Measurements from ENCODE around the gene ANKS3.
"Not testable (repeated sequence)": the region's sequence is repeated elsewhere in the genome, so short reads cannot be mapped to it uniquely, and the experiment has no call there.

Gene ANKS3

DNA sequence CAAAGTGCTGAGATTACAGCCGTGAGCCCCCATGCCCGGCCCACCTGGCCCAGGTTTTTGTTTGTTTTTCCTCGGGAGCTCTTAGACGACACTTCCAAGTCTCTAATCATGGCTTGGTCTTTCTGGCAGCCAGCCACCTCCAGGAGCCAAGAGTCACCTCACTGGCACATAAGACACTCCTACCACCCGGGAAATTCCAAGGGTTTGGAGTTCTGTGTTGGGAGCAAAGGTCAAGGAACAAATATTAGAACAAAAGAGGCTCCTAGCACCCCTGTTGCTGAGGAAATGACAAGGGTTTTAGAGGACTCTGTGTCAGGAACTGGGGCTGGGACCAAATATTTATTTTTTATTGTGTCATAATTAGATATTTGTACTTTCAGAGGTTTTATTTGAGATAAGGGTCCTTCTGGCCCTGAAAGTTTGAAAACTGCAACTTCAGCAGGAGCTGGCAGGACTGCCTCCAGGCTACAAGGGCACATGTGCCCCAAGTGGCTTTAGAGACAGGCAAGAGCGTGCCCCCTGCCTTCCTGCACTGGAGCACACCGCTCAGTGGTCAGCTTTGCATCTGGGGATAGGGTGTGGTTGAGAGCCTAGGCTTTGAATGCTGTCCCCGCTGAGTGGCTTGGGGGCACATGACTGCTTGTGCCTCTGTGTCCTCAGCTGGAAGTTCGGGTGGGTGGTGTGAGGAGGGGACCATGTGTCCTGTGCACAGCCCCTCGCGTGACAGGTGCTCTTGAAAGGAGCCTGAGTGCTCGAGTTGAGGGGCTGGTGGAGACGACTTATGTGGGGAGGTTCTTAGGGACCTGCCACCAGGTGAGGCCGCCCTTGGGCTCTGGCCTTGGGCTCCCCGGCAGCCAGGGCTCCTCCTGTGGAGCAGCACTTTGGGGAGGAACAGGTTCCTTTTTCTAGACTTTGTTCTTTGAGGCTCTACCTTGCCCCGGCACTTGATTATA, 79.8 kb downstream of the ANKS3 start:
- H3K27me3 Mint-ChIP-seq, result no peaks in the 10 kb centered on the region
- no peak overlapping the region for H3K27ac Mint-ChIP-seq
- no peak overlapping the region for H3K4me3 Mint-ChIP-seq
- peaks cover 19% of the 10 kb centered on the region for H3K36me3 Mint-ChIP-seq (ENCODE audit: low read depth)
- H3K4me1 Mint-ChIP-seq (ENCODE audit: low read depth), result peaks cover 15% of the 10 kb centered on the region
- no peaks in the 10 kb centered on the region for H3K9me3 Mint-ChIP-seq

DNA sequence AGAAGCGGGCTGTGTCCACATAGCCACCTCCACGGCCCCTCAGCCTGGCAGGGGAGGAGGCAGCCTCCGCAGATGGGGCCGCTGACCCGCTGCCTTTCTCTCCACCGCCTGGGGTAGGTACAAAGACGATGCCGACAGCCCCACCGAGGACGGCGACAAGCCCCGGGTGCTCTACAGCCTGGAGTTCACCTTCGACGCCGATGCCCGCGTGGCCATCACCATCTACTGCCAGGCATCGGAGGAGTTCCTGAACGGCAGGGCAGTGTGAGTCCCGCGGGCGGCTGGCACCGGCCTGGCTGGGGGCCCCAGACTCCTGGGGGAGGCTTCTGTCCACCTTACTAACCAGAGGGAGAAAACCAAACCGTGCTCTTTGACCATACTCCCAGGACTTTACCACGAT, 81.5 kb downstream of the ANKS3 start:
- Mint-ChIP-seq H3K36me3 (ENCODE audit: low read depth) (peaks cover 24% of the 10 kb centered on the region), H3K4me3 (no peak overlapping the region), H3K9me3 (no peaks in the 10 kb centered on the region), H3K4me1 (ENCODE audit: low read depth) (peaks cover 18% of the 10 kb centered on the region), H3K27ac (no peak overlapping the region), H3K27me3 (no peaks in the 10 kb centered on the region)

DNA sequence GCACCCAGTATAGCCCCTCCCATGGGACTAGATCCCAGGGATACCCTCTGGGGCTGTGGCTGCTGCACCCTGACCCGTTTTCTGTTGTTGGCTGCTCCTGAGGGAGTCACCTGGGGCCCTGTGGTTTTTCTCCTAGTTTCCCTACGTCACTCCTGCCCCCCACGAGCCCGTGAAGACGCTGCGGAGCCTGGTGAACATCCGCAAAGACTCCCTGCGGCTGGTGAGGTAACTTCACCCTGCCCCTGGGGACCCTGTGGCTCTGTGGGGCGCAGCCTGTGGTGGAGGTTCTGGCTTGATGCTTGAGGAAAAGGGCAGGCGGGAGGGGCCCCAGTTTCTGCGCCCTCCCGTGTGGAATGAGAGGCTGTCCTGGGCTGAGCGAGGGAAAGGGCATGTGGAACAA, 82.2 kb downstream of the ANKS3 start:
- Mint-ChIP-seq H3K9me3 (no peaks in the 10 kb centered on the region), H3K36me3 (ENCODE audit: low read depth) (peaks cover 24% of the 10 kb centered on the region), H3K4me3 (no peak overlapping the region), H3K4me1 (ENCODE audit: low read depth) (peaks cover 25% of the 10 kb centered on the region), H3K27me3 (no peaks in the 10 kb centered on the region), H3K27ac (no peak overlapping the region)

DNA sequence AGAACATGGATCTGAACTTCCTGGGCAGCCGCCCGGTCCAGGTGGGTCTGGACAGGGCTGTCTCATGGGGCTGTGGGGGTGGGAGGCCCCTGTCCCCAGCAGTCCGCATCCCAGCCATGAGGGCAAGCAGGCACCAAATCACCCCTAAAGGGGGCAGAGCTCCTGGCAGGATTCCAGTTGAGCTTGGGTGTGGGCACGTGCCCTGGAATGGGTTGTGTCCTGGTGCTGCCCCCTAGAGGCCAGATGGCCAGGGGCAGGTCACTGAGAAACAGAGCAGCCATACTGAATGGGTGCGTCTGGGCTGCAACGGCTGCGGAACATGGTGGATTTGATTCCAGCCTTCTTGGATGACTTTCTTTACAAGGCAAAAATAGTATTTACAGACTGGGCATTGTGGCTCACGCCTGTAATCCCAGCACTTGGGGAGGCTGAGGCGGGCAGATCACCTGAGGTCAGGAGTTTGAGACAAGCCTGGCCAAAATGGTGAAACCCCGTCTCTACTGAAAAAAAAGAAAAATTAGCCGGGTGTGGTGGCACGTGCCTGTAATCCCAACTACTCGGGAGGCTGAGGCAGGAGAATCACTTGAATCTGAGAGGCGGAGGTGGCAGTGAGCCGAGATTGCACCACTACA, 83.5 kb downstream of the ANKS3 start:
- Mint-ChIP-seq H3K4me1 (ENCODE audit: low read depth) (peaks cover 25% of the 10 kb centered on the region), H3K36me3 (ENCODE audit: low read depth) (peaks cover 19% of the 10 kb centered on the region)
- not testable (repeated sequence) for H3K9me3 Mint-ChIP-seq, H3K27ac Mint-ChIP-seq, H3K27me3 Mint-ChIP-seq, H3K4me3 Mint-ChIP-seq

DNA sequence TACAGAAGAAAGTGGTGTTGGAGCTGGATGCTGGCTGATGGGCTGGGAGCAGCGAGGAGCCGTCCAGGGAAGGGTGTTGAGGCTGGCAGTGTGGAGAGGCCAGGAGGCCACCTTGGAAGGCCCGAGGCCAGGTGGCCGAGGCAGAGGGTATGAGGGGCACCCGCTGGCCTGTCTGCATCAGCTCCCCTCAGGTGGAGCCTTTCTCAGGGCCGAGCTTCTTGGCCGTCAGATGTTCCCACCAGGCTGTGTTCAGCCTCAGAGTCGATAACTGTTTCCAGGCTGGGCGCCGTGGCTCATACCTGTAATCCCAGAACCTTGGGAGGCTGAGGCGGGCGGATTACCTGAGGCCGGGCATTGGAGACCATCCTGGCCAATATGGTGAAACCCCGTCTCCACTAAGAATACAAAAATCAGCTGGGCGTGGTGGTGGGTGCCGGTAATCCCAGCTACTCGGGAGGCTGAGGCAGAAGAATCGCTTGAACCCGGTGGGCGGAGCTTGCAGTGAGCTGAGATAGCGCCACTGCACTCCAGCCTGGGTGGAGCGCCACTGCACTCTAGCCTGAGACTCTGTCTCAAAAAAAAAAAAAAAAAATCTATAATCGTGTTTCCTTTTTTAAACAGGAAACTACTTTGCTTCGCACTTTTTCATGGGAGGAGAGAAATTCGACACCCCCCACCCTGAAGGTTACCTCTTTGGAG, 84.2 kb downstream of the ANKS3 start:
- Mint-ChIP-seq H3K4me3 (no peak overlapping the region), H3K27ac (no peak overlapping the region), H3K36me3 (ENCODE audit: low read depth) (peaks cover 19% of the 10 kb centered on the region), H3K4me1 (ENCODE audit: low read depth) (peaks cover 25% of the 10 kb centered on the region), H3K27me3 (no peaks in the 10 kb centered on the region), H3K9me3 (no peaks in the 10 kb centered on the region)

DNA sequence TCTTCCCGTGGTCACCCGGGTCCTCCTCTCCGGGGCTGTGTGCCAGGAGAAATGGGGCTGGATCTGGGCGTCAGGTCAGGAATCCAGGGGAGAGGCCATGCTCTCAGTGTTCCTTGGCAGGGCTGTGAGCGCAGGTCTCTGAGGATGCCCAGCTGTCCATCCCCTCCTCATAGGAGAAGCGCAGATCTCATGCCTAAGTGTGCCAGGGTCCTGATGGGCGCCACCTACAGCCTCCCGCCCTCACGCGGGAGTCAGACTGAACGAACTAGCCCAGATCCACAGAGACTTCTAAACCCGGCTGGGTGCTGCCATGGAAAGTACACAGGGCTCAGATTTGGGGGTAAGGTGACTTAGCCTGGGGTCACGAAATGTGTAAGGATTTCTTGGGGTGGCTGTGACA, 85.2 kb downstream of the ANKS3 start:
- H3K27me3 Mint-ChIP-seq, result no peaks in the 10 kb centered on the region
- no peaks in the 10 kb centered on the region for H3K9me3 Mint-ChIP-seq
- H3K4me1 Mint-ChIP-seq (ENCODE audit: low read depth), result peaks cover 25% of the 10 kb centered on the region
- H3K27ac Mint-ChIP-seq, result peak overlapping the region; percentile 58
- H3K36me3 Mint-ChIP-seq (ENCODE audit: low read depth), result peaks cover 19% of the 10 kb centered on the region
- H3K4me3 Mint-ChIP-seq, result peak overlapping the region; percentile 23

DNA sequence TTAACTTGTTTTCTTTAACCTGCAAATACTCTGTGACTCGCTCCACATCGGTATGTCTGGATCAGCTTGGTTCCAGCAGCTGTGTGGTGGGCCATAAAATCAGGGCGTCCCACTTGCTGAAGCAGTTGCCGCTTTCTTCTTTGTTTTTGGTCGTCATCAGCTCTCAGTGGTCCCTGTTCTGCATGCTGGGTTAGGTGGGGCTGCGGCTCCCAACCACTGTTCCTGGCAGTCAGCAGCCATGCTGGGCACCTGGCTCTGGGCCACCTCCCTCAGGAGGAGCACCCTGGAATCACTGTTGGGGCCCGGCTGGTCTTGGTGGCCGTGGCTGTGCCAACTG, 86.5 kb downstream of the ANKS3 start:
- H3K27ac Mint-ChIP-seq, result peak overlapping the region; percentile 40

DNA sequence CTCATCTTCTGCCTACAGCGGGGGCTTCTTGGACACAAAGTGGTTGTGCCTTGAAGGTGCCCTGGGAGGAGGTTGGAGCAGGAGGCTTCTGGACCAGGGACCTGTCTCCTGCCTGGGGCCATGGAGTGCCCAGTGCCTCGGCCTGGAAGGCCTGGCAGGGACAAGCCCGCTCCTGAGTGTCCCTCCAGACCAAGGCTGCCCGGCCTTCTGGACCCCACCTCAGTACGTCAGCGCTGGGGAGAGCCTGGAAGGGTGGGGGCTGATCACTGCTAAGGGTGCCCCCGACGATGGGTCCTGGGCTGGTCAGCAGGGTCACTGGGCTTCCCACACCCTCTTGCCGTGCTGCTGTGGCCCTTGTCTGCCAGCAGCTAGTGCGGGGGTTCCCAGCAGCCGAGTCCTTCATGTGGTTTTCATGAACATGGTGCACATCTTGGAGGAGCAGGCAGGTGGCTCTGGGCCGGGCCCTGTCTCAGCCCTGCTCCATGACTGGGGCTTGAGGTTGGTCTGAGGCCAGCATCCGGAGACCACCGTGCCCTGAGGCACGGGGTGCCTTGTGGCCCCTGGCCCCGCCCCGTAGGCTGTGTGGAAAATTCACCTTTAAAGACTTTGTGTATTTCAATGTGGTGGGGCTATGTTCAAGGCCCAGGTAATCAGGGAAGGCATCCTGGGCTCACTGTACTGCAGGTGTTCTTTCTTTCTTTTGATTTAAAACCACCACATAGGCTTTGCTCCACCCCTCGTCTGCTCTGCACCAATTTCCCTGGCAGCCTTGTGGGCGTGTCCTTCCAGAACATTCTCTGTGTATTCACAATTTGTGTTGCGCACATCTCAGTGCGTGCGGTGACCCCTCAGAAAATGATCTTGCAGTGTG, 87.1 kb downstream of the ANKS3 start:
- Mint-ChIP-seq H3K36me3 (ENCODE audit: low read depth) (peaks cover 14% of the 10 kb centered on the region), H3K27me3 (no peaks in the 10 kb centered on the region)

More for the DNA sequence above, 86.5 kb downstream of the ANKS3 start:
- no peak overlapping the region for H3K4me3 Mint-ChIP-seq
- no peaks in the 10 kb centered on the region for H3K27me3 Mint-ChIP-seq
- peaks cover 28% of the 10 kb centered on the region for H3K4me1 Mint-ChIP-seq (ENCODE audit: low read depth)
- peaks cover 14% of the 10 kb centered on the region for H3K36me3 Mint-ChIP-seq (ENCODE audit: low read depth)
- H3K9me3 Mint-ChIP-seq, result no peaks in the 10 kb centered on the region

More for the DNA sequence above, 87.1 kb downstream of the ANKS3 start:
- Mint-ChIP-seq H3K4me3 (no peak overlapping the region), H3K9me3 (no peaks in the 10 kb centered on the region), H3K4me1 (ENCODE audit: low read depth) (peaks cover 28% of the 10 kb centered on the region), H3K27ac (peak overlapping the region; percentile 40)
